OCI-LY3 (cell line): Measurements from ENCODE around the gene REXO1.

Experiments
- EZH2phosphoT487 ChIP-seq: fragments of 200-600 bp; shearing (Covaris generic); IDR thresholded peaks from 2 replicates; pipeline ENCODE4 v1.6.1; 2018; ENCODE audit warnings: antibody characterized with exemption, mixed run types, low read depth
- TF ChIP-seq, protein P1 (sequence below): fragments of 200-600, 300-600 bp; sonication (generic); IDR thresholded peaks from 2 replicates; pipeline ENCODE4 v1.5.1; 2014; ENCODE audit warnings: antibody characterized with exemption, low read length, low read depth

- TF ChIP-seq, protein P1, sequence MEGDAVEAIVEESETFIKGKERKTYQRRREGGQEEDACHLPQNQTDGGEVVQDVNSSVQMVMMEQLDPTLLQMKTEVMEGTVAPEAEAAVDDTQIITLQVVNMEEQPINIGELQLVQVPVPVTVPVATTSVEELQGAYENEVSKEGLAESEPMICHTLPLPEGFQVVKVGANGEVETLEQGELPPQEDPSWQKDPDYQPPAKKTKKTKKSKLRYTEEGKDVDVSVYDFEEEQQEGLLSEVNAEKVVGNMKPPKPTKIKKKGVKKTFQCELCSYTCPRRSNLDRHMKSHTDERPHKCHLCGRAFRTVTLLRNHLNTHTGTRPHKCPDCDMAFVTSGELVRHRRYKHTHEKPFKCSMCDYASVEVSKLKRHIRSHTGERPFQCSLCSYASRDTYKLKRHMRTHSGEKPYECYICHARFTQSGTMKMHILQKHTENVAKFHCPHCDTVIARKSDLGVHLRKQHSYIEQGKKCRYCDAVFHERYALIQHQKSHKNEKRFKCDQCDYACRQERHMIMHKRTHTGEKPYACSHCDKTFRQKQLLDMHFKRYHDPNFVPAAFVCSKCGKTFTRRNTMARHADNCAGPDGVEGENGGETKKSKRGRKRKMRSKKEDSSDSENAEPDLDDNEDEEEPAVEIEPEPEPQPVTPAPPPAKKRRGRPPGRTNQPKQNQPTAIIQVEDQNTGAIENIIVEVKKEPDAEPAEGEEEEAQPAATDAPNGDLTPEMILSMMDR = no peak
- no peak for TF ChIP-seq EZH2phosphoT487
Measured at GRCh38 chr19:1789261-1790041, 58.8 kb downstream of the REXO1 start.
